Measurements from ENCODE around the gene DYSF. TPM values are rescaled to one million over a fixed set of nuclear protein-coding genes. Genes with fewer than 3 reads are reported as not detected.

The DYSF gene
- total RNA-seq, 4 donors from 2014 or later, result 10.3 to 14.9 (median 14.4) TPM

DNA sequence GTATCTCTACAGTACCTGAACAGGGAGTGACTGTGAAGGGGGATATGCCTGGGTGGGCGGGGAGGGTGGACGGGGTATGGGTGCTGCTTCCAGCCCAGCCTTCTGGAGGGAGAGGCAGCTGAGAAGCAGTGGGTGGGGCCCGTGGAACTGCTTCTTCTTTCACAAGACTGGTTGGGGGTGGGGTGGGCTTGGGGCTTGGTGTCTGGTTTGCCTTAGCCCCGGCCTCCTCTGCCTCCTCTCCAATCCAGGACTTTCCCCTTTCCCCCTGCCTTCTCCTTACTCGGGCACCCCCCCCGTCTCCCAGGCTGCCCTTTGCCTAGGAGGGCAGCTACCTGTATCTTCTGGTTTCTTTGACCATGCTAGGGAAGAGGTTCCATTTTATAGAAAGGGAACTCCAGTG lies 233.4 kb downstream of the DYSF start:
- Histone ChIP-seq H3K4me1 (peaks cover 5 to 15% of the 10 kb centered on the region in 2 donors), H3K36me3 (no peaks in the 10 kb centered on the region), H3K27ac (no peak overlapping the region), H3K9me3 (no peaks in the 10 kb centered on the region), H3K27me3 (no peaks in the 10 kb centered on the region), H3K4me3 (replicated peaks in 1 of 3) (no peak overlapping the region)
- intact Hi-C loops (cut with DNase I), result no loop called here
- 86 to 87% methylated on average over 6 of the region's 6 CpGs for WGBS, 2 donors
- no peak for TF ChIP-seq POLR2A (IDR thresholded peaks at IDR 0.05)
- TF ChIP-seq, protein P1, sequence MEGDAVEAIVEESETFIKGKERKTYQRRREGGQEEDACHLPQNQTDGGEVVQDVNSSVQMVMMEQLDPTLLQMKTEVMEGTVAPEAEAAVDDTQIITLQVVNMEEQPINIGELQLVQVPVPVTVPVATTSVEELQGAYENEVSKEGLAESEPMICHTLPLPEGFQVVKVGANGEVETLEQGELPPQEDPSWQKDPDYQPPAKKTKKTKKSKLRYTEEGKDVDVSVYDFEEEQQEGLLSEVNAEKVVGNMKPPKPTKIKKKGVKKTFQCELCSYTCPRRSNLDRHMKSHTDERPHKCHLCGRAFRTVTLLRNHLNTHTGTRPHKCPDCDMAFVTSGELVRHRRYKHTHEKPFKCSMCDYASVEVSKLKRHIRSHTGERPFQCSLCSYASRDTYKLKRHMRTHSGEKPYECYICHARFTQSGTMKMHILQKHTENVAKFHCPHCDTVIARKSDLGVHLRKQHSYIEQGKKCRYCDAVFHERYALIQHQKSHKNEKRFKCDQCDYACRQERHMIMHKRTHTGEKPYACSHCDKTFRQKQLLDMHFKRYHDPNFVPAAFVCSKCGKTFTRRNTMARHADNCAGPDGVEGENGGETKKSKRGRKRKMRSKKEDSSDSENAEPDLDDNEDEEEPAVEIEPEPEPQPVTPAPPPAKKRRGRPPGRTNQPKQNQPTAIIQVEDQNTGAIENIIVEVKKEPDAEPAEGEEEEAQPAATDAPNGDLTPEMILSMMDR (IDR thresholded peaks at IDR 0.05), result no peak
- DNase-seq, result no peak

GRCh38 chr2:71687412-71687811 lies 234.1 kb downstream of the DYSF start:
- no peaks in the 10 kb centered on the region for H3K36me3 ChIP-seq

DNA sequence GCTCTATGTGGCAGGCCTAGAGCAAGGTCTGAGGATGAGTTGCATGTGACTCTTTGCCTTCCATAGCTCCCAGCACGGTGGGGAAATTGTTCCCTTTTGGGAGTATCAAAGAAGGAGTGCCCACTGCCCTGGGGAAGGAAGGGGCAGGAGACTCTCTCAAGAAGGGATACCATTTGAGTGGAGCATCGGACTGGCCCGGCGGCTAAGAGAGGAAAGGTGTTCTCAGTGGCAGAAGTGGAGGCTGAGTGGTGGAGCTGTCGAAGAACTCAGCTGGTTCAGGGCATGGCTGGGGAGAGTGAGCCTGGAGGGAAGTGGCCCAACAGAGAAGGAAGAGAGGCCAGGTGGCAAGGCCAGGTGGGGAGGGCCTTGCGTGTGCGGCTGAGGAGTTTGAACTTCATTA lies 235.2 kb downstream of the DYSF start:
- intact Hi-C loops (cut with DNase I), result no loop called here
- Histone ChIP-seq H3K9me3 (no peaks in the 10 kb centered on the region), H3K4me1 (peaks cover 5 to 15% of the 10 kb centered on the region in 2 donors), H3K27ac (no peak overlapping the region), H3K36me3 (no peaks in the 10 kb centered on the region), H3K27me3 (no peaks in the 10 kb centered on the region), H3K4me3 (replicated peaks in 1 of 3) (no peak overlapping the region)
- TF ChIP-seq POLR2A (IDR thresholded peaks at IDR 0.05), result no peak
- TF ChIP-seq, protein P1 (IDR thresholded peaks at IDR 0.05), result no peak
- DNase-seq, result no peak
- WGBS, 2 donors, result 97 to 98% methylated on average over 7 of the region's 7 CpGs

More at GRCh38 chr2:71687412-71687811, 234.1 kb downstream of the DYSF start:
- H3K4me1 ChIP-seq, result peaks cover 5 to 15% of the 10 kb centered on the region in 2 donors
- DNase-seq, result no peak
- H3K9me3 ChIP-seq, result no peaks in the 10 kb centered on the region
- H3K4me3 ChIP-seq (replicated peaks in 1 of 3), result no peak overlapping the region
- intact Hi-C loops (cut with DNase I), result no loop called here
- H3K27ac ChIP-seq, result no peak overlapping the region
- WGBS, 2 donors, result 95 to 97% methylated on average over 10 of the region's 10 CpGs
- no peaks in the 10 kb centered on the region for H3K27me3 ChIP-seq
- TF ChIP-seq POLR2A (IDR thresholded peaks at IDR 0.05), result no peak
- TF ChIP-seq, protein P1 (IDR thresholded peaks at IDR 0.05), result no peak

DNA sequence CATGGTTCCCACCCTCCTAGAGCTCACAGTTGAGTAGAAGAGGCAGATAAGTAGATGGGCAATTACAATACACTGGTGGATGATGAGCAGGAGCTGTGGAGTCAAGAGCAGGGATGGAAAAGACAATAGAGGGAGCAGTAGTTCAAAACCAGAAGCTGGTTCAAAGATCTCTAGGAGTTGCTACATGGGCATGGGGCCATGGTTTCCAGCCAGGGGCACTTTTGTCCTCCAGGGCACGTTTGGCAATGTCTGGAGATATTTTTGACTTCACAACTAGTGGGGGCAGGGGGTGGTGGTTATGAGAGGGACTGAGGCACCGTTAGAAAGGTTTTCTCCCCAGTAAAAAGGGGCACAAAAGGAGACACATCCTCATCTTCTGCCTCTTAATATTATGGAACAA lies 236.0 kb downstream of the DYSF start:
- Histone ChIP-seq H3K27ac (no peak overlapping the region), H3K9me3 (no peaks in the 10 kb centered on the region), H3K36me3 (no peaks in the 10 kb centered on the region), H3K27me3 (no peaks in the 10 kb centered on the region), H3K4me3 (replicated peaks in 1 of 3) (no peak overlapping the region), H3K4me1 (peaks cover 5 to 15% of the 10 kb centered on the region in 2 donors)
- no peak for DNase-seq
- 69 to 79% methylated on average over 2 of the region's 2 CpGs for WGBS, 2 donors
- TF ChIP-seq, protein P1 (IDR thresholded peaks at IDR 0.05), result no peak
- no peak for TF ChIP-seq POLR2A (IDR thresholded peaks at IDR 0.05)
- intact Hi-C loops (cut with DNase I), result no loop called here

- Histone ChIP-seq H3K36me3 (no peaks in the 10 kb centered on the region), H3K4me3 (replicated peaks in 1 of 3) (no peak overlapping the region), H3K9me3 (no peaks in the 10 kb centered on the region), H3K4me1 (peaks cover 5 to 15% of the 10 kb centered on the region in 2 donors), H3K27me3 (no peaks in the 10 kb centered on the region), H3K27ac (no peak overlapping the region)
- WGBS, 2 donors, result 96 to 97% methylated on average over 21 of the region's 21 CpGs
- DNase-seq, result no peak
- TF ChIP-seq POLR2A (IDR thresholded peaks at IDR 0.05), result no peak
- TF ChIP-seq, protein P1 (IDR thresholded peaks at IDR 0.05), result no peak
- intact Hi-C loops (cut with DNase I), result no loop called here
Observed at GRCh38 chr2:71689968-71690834, 236.8 kb downstream of the DYSF start.
